K562 (cell line): ENCODE data around the gene SPATA16. TPM values are rescaled to one million over a fixed set of nuclear protein-coding genes. Genes with fewer than 3 reads are reported as not detected.

ENCODE experiments used
- ATAC-seq: fragments of 200-7000 bp; cut with Tn5 transposase; 3 replicates; pipeline ENCODE4 v1.9.1; 2020; ENCODE audit warnings: moderate library complexity
- BruUV-seq: library from RNA; stranded (reverse); fragments of 400-500 nt; replicated peaks from 2 replicates; lab custom pipeline; 2021; lab: Mats Ljungman, UMichigan
- CTCF ChIA-PET: fragments of 300-600 bp; formaldehyde crosslinking; extraction: SDS; loops from one replicate; lab custom pipeline; 2021; ENCODE audit warnings: low intra/inter-chr PET ratio; lab: Yijun Ruan, JAX
- POLR2A ChIA-PET: fragments of 300-600, 350-650 bp; sonication (Branson Sonifier 250); formaldehyde crosslinking; extraction: SDS; loops from one replicate; lab custom pipeline; 2021; ENCODE audit warnings: antibody characterized with exemption, inconsistent platforms; lab: Yijun Ruan, JAX
- DNase-seq, 4 experiments: peaks; one replicate each; pipeline versions ENCODE4 v3.0.0 to v3.0.0-alpha.2; 2011 to 2018; ENCODE audit warnings: low spot score in 3 of 4, mixed read lengths in 3 of 4; ENCODE audit errors: extremely low read depth in 1 of 4
- FAIRE-seq: peaks from 2 replicates; lab custom pipeline; 2011; peaks lifted over from hg19 to GRCh38; lab: Jason Lieb, UNC
- H2AFZ ChIP-seq: 2 replicates; pipeline ENCODE4 v1.6.0; 2011; ENCODE audit warnings: low read depth, low read length, control low read depth, inconsistent platforms
- H3K27ac ChIP-seq: fragments of 200-600 bp; 3 replicates; pipeline ENCODE4 v1.8.0; 2011; ENCODE audit warnings: low read depth, mild to moderate bottlenecking, control low read depth, inconsistent platforms, low read length, moderate library complexity, mixed read lengths; ENCODE audit errors: extremely low read depth
- H3K27me3 ChIP-seq, 2 experiments: fragments of 300-600 bp in 1 of 2; 2 replicates in 1 of 2; 3 replicates in 1 of 2; pipeline versions ENCODE4 v1.6.0 to v1.8.0; 2011; ENCODE audit warnings: inconsistent platforms in 2 of 2, low read length in 2 of 2, mild to moderate bottlenecking in 1 of 2, mixed read lengths in 1 of 2, moderate library complexity in 1 of 2; ENCODE audit not compliant: control insufficient read depth in 2 of 2, insufficient read depth in 2 of 2
- H3K36me3 ChIP-seq: fragments of 300-600 bp; 3 replicates; pipeline ENCODE4 v1.8.0; 2011; ENCODE audit warnings: mild to moderate bottlenecking, low read length, inconsistent platforms; ENCODE audit not compliant: control insufficient read depth, insufficient read depth
- H3K4me1 ChIP-seq, 2 experiments: fragments of 200-600 bp in 1 of 2; replicated peaks in 1 of 2; 2 replicates in 1 of 2; 3 replicates in 1 of 2; pipeline versions ENCODE4 v1.5.1 to v1.8.0; 2011; ENCODE audit warnings: inconsistent platforms in 2 of 2, low read length in 2 of 2, mild to moderate bottlenecking in 1 of 2, mixed read lengths in 1 of 2, moderate library complexity in 1 of 2; ENCODE audit not compliant: control insufficient read depth in 2 of 2, insufficient read depth in 2 of 2
- H3K4me2 ChIP-seq: 2 replicates; pipeline ENCODE4 v1.6.1; 2011; ENCODE audit warnings: low read length, control low read depth, inconsistent platforms, mixed read lengths; ENCODE audit not compliant: insufficient read depth
- H3K4me3 ChIP-seq: fragments of 200-600 bp; sonication (generic), shearing (Covaris generic); 2 replicates; pipeline ENCODE4 v1.5.1; 2016; ENCODE audit warnings: control low read depth, inconsistent platforms
- H3K79me2 ChIP-seq: fragments of 200-600 bp; 3 replicates; pipeline ENCODE4 v1.8.0; 2011; ENCODE audit warnings: low read length, inconsistent platforms; ENCODE audit not compliant: control insufficient read depth, insufficient read depth
- H3K9ac ChIP-seq, 2 experiments: 2 replicates each; pipeline versions ENCODE4 v1.6.0 to v1.6.1; 2011; ENCODE audit warnings: low read depth in 2 of 2, low read length in 2 of 2, control low read depth in 1 of 2, inconsistent platforms in 1 of 2, mild to moderate bottlenecking in 1 of 2, mixed read lengths in 1 of 2; ENCODE audit not compliant: insufficient read depth in 1 of 2
- H3K9me1 ChIP-seq: one replicate; pipeline ENCODE4 v1.6.0; 2011; ENCODE audit warnings: inconsistent platforms, mild to moderate bottlenecking, low read length, moderate library complexity; ENCODE audit not compliant: control insufficient read depth, insufficient read depth
- H3K9me3 ChIP-seq: replicated peaks from 2 replicates; pipeline ENCODE4 v1.5.1; 2011; ENCODE audit warnings: low read depth, low read length, inconsistent platforms; ENCODE audit not compliant: control insufficient read depth, insufficient read depth
- H4K20me1 ChIP-seq: replicated peaks from 2 replicates; pipeline ENCODE4 v1.6.1; 2011; ENCODE audit warnings: low read length, inconsistent platforms, mixed read lengths; ENCODE audit not compliant: control insufficient read depth, insufficient read depth
- ATF2 ChIP-seq: sonication (generic); formaldehyde crosslinking; IDR thresholded peaks from 2 replicates; pipeline ENCODE4 v1.8.1; 2022; ENCODE audit warnings: missing genetic modification reagents
- ATF4 ChIP-seq: fragments of 450-650 bp; formaldehyde crosslinking; IDR thresholded peaks from 2 replicates; pipeline ENCODE4 v1.4.0; 2022; ENCODE audit warnings: mild to moderate bottlenecking, moderate library complexity
- CREB1 ChIP-seq, 2 experiments: sonication (generic) in 1 of 2; formaldehyde crosslinking in 1 of 2; IDR thresholded peaks; 2 replicates each; pipeline versions ENCODE4 v1.6.1 to v1.8.0; 2012 to 2022; ENCODE audit warnings: inconsistent platforms in 1 of 2, mild to moderate bottlenecking in 1 of 2, missing genetic modification reagents in 1 of 2, moderate library complexity in 1 of 2
- NONO ChIP-seq, 2 experiments: fragments of 200-400 bp in 1 of 2; fragments of 450-650 bp in 1 of 2; formaldehyde crosslinking in 1 of 2; IDR thresholded peaks; 2 replicates each; pipeline ENCODE4 v1.6.1; 2017; ENCODE audit warnings: low read depth in 2 of 2, mild to moderate bottlenecking in 2 of 2, moderate library complexity in 2 of 2, low read length in 1 of 2
- SMAD4 ChIP-seq: fragments of 250-450 bp; sonication (Bioruptor Pico); conservative IDR thresholded peaks from 2 replicates; pipeline ENCODE4 v1.8.0; 2021; ENCODE audit warnings: inconsistent platforms, mild to moderate bottlenecking, moderate library complexity
- ZNF77 ChIP-seq: fragments of 250-450 bp; sonication (Bioruptor Pico); IDR thresholded peaks from 2 replicates; pipeline ENCODE4 v1.5.0; 2020
- WGBS: fragments of 100-300 bp; shearing (Covaris generic); methylation state at CpG from one replicate; pipeline ENCODE4 v1.1.6; 2016; ENCODE audit warnings: low coverage, mixed read lengths; ENCODE audit not compliant: insufficient coverage; ENCODE audit errors: missing lambda C conversion rate; 5-methylcytosine and 5-hydroxymethylcytosine counted together
- in situ Hi-C: fragments of 300-500 bp; cut with MboI; formaldehyde crosslinking; loops from 4 replicates; pipeline ENCODE4 v1.15.0; 2018; ENCODE audit warnings: inconsistent platforms, mixed read lengths
- intact Hi-C: fragments of 100-400 bp; cut with micrococcal nuclease; formaldehyde crosslinking; loops from 2 replicates; pipeline ENCODE4 v1.14.2; 2022
- polyA plus RNA-seq, 8 experiments: library from polyadenylated mRNA; depleted of rRNA in 4 of 8; stranded (reverse) in 5 of 8; unstranded in 3 of 8; fragments of >200 nt; fragmentation: Nextera tagmentation in 2 of 8; fragmentation: Illumina TruSeq in 1 of 8; extraction: Ambion mirVana in 2 of 8; extraction: Trizol in 1 of 8; gene quantifications; 2 replicates each; pipeline versions ENCODE4 v1.2.1 to v1.2.3, GENCODE V29; 2011 to 2014; ENCODE audit warnings: inconsistent platforms in 1 of 8, missing spikeins in 1 of 8
- total RNA-seq, 7 experiments: library from RNA; depleted of rRNA in 6 of 7; stranded (reverse); fragments of >200 nt in 6 of 7; fragmentation: Illumina TruSeq in 2 of 7; extraction: Trizol in 2 of 7; gene quantifications; 2 replicates each; pipeline versions ENCODE4 v1.2.1 to v1.2.3, GENCODE V29; 2011 to 2021; ENCODE audit warnings: low replicate concordance in 1 of 7
- TF ChIP-seq, protein P1 (sequence below): sonication (generic); formaldehyde crosslinking; IDR thresholded peaks from 2 replicates; pipeline ENCODE4 v1.8.0; 2023; ENCODE audit warnings: missing genetic modification reagents, mild to moderate bottlenecking, borderline replicate concordance
- TF ChIP-seq, protein P2 (sequence below): fragments of 250-450 bp; sonication (Bioruptor Pico); IDR thresholded peaks from 2 replicates; pipeline ENCODE4 v1.5.0; 2021; ENCODE audit warnings: mild to moderate bottlenecking, moderate library complexity

Gene SPATA16
- total and polyA plus RNA-seq, 9 of the 15 experiments (the other 6 are each of a cell fraction or from before 2014, with no cell fraction given), result not detected

DNA sequence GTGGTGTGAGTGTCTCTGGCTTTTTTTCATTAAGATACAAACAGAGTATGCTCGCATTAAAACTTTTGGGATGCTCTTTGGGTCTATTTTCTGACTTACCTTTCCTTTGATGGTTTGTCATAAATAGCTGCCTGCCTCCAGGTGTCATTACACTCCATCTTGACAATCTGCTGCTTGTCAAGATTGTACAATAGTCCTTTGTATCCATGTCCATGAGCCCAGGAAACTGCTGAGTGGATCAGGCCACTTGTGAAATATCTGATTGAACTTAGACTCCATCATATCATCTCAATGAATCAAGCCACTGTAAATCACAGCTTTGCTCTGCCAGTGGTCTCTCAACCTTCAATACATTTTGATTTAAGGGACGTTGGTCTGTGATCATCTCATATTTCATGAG, 255.3 kb downstream of the SPATA16 start:
- Histone ChIP-seq H3K4me1 (no peaks in the 10 kb centered on the region), H2AFZ (no peak overlapping the region), H3K9me3 (no peaks in the 10 kb centered on the region; the same call in 1 of the 2 replicates), H3K4me2 (no peak overlapping the region), H3K4me3 (no peak overlapping the region), H3K9ac (no peak overlapping the region), H3K27ac (no peak overlapping the region), H3K36me3 (no peaks in the 10 kb centered on the region), H3K79me2 (no peaks in the 10 kb centered on the region), H4K20me1 (no peaks in the 10 kb centered on the region), H3K27me3 (no peaks in the 10 kb centered on the region), H3K9me1 (no peaks in the 10 kb centered on the region)
- no peak for FAIRE-seq
- in situ Hi-C loops, result no loop called here
- ChIA-PET POLR2A (no interaction called here), CTCF (no interaction called here)
- no peak for TF ChIP-seq ATF4 (CRISPR knock-in tag)
- TF ChIP-seq ZNF77 (CRISPR knock-in tag), result no peak
- TF ChIP-seq NONO (IDR thresholded peaks at IDR 0.05; ENCODE audit: low read depth in 2 of 2, low read length in 1 of 2), result no peak
- TF ChIP-seq ATF2 (CRISPR knock-in tag), result no peak
- TF ChIP-seq, protein P1, sequence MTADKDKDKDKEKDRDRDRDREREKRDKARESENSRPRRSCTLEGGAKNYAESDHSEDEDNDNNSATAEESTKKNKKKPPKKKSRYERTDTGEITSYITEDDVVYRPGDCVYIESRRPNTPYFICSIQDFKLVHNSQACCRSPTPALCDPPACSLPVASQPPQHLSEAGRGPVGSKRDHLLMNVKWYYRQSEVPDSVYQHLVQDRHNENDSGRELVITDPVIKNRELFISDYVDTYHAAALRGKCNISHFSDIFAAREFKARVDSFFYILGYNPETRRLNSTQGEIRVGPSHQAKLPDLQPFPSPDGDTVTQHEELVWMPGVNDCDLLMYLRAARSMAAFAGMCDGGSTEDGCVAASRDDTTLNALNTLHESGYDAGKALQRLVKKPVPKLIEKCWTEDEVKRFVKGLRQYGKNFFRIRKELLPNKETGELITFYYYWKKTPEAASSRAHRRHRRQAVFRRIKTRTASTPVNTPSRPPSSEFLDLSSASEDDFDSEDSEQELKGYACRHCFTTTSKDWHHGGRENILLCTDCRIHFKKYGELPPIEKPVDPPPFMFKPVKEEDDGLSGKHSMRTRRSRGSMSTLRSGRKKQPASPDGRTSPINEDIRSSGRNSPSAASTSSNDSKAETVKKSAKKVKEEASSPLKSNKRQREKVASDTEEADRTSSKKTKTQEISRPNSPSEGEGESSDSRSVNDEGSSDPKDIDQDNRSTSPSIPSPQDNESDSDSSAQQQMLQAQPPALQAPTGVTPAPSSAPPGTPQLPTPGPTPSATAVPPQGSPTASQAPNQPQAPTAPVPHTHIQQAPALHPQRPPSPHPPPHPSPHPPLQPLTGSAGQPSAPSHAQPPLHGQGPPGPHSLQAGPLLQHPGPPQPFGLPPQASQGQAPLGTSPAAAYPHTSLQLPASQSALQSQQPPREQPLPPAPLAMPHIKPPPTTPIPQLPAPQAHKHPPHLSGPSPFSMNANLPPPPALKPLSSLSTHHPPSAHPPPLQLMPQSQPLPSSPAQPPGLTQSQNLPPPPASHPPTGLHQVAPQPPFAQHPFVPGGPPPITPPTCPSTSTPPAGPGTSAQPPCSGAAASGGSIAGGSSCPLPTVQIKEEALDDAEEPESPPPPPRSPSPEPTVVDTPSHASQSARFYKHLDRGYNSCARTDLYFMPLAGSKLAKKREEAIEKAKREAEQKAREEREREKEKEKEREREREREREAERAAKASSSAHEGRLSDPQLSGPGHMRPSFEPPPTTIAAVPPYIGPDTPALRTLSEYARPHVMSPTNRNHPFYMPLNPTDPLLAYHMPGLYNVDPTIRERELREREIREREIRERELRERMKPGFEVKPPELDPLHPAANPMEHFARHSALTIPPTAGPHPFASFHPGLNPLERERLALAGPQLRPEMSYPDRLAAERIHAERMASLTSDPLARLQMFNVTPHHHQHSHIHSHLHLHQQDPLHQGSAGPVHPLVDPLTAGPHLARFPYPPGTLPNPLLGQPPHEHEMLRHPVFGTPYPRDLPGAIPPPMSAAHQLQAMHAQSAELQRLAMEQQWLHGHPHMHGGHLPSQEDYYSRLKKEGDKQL (CRISPR knock-in tag), result no peak
- no peak for TF ChIP-seq CREB1 (IDR thresholded peaks at IDR 0.05)
- no peak for TF ChIP-seq CREB1 (CRISPR knock-in tag; IDR thresholded peaks at IDR 0.05)
- TF ChIP-seq, protein P2, sequence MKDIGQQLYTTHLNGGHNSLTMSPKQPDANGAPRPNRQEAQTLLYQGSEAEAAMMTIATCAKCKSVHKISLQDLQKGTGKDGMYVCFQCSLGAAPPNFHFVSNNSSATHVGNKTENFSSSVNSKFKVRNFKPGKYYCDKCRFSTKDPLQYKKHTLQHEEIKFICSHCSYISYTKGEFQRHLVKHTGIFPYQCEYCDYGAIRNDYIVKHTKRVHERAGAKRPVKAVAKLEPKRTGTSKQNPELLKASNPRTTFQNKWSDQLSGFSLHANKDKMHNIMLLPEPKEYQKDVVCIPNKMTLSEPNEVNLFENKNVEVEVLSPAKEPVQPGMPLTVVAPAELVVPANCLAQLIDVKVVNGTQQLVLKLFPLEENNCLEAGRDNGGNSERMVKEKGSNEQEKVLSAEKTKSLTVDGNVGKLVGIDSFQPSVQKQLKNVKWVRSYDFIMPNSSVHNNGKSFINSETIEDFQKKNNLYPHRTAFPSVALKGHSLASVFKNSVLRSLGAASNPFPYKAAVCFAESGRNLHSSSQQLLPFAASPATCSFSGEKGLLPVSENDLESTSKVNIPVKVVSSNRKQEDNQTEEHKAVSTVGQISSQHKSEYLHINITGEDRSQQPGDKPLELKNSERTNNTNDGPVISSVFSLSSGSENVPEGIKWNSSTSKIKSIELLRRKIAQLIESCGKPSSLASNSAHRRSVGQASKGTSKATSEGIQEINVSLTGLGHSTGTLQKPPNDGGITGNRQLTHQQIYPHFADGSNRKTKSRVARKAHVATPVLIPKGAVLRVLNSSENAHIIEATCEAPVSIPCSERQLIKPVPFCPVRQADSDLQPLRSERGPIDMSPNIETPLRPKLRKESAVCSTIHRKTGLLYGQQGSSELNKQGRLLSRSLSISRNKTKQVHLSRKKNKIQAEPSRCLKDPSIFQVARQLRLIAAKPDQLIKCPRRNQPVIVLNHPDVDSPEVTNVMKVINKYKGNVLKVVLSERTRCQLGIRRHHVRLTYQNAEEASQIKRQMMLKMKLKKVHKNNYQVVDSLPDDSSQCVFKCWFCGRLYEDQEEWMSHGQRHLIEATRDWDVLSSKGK (CRISPR knock-in tag), result no peak
- no peak for TF ChIP-seq SMAD4 (CRISPR knock-in tag)
- BruUV-seq, result no TSS peak
- no peak for DNase-seq
- 11% methylated on average over 2 of the region's 2 CpGs for WGBS
- ATAC-seq, result no peak
- intact Hi-C loops, result no loop called here
